GM19238 (cell line): ENCODE measurements around the gene MLLT1.

Source experiments
- DNase-seq: peaks from one replicate; pipeline ENCODE4 v3.0.0; 2011; ENCODE audit warnings: low spot score; ENCODE audit not compliant: insufficient read length

The MLLT1 gene

DNA sequence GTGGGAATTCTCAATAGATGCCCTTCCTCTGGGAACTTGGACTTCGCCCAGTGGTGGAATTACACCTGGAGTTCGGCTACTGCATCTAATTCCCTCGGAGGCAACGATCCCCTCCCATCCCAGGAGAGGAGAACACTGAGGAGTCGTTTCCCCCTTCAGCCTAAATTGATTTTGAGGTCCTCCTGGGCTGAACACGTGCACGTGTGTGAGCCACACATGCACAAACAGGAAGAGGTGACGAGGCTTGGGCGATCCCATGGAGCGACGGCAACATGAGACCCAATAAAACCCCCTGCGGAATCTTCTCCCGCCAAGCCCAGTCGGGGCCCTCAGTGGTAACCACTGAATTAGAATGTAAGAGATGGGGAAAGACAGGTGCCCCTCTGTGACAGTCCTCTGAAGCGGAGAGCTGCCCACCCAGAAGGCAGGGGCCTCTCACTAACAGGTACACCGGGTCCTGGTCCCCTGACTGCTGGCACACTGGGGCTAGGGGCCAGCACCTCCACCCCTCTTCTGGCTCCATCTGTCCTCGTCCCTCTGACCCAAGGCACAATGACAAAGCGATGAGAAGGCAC is 4.5 kb downstream of the MLLT1 start:
- no peak for DNase-seq

DNA sequence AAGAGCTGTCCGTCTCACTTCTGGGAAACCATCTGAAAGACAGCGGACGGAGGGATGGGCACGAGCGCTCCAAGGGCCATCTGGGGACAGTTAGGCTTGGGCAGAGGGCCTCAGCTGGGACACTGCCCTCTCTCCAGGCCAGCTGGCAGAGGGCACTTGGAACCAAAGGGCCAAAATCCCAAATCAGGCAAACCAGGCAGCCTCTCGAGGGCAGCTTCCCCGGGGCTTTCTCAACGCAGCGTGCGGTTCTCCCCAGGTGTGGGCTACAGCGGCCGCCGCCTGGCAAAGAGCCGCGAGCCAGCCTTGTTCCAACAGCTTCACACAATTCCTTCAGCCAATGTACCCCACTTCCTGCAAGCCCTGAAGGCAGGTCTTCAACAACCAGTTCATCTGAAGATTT is 5.0 kb downstream of the MLLT1 start:
- DNase-seq: no peak

DNA sequence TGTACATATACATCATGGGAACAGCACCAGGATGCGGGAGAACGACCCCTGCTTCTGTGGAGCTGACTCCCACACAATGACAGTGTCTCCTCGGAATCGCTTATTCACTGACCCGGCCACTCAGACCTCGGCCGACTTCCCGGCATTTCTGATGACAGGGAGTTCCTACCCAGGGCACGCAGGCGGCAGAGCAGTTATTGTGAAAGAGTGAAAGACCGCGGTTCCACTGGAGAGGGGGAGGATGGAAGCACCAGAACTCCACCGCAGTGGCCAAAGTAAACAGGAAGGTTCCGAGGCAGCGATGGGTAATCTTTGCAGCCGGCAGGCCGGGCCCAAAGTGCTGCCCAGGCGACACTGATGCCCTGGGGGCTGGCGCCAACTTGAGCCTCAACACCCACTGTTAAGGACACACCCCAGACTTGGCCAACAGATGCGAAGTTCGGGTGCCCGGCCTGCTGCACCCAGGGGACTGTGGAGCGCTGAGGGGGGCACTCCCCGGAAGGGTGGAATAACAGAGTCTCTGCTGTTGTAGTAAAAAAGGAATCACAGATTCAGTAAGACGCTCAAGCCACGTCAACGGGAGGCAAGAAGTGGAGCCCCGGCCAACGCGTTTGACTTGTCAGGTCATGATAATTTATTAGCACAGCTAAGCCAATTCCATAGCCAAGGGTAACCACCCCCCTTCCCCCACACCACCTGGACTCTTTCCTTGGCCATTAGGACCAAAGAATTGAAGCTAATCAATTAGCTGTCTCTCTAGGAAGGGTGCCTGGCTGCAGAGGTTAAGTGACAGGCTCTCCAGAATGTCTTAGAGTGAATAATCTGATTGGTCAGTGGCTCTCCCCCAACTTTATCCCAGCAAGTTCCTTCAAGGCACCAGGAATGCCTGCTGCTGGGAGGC is 5.8 kb downstream of the MLLT1 start:
- no peak for DNase-seq

DNA sequence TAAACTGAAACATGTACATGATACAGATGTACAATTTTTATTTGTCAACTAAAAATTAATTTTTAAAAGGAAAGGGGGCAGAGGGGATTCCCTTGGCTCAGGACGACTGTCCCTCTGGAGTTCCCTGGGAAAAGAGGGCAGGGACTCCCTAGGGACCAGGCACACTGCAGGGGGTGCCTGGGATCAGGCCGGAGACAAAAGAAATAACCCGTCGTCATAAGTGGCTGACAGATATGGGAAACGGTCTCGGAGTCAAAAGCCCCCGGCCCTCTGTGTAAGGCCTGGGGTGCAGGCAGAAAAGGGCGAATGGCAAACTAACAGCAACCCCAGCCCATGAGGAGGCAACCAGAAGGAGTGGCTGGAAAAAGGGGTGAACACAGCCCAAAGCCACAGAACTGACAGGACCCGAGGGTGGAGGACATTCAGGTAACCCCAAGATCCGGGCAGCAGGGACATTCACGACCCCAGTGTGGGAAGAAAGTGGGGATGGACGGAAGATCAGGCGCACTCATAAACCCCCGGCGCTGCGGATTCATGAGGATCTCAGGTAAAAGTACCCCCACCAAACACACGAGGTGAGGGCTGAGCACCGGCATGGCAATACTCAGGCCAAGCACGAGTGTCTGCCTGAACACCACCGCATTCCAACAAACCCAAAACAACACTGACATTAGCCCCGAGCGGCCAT is 6.7 kb downstream of the MLLT1 start:
- DNase-seq: no peak

DNA sequence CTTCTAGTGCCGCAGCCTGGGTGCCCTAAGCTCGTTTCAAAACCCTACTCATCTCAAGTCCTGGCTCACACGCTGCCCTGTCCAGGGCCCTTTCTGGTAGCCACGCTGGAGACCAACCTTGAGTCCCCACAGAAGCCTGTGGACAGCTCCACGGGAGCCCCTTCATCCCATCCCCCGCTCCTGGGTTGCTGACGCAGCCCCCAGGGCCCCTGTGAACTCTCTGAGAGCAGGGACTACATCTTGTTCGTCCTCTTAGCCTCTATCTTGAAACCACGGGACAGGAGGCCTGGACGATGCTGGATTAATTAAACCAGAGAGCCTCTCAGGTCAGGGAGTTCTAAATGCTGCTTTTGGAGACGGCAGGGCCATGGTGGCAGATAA is 7.4 kb downstream of the MLLT1 start:
- no peak for DNase-seq

DNA sequence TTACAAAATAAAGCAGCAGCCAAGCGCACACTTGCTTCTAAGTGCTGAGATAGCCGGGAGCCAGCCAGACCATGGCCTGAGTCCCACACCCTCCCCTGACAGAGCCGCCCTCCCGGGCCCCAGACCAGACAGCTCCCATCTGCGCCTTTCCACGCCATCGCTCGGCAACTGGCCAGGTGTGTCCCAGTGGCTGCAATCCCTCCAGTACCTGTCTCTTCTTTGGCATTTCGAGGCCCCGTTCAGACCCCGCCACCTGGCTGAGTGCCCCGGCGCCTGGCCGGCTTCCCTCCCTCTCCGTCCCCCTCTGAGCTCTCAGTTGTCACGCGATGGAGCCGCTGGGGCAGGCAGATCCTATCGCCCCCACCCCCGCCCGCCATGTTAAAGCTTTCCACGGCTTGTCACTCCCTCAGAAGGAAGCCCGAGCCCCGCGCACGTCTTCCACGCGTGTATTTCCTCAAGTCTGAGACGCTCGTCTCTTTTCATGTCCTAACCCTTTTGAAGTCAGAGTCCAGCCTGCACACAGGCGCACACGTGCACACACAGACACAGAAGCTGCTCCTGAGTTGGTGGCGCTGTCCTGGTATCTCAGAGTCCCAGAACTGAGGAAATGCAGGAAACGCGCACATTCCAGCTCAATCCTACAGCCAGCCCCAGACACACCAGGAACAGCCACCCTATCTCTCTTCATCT is 7.9 kb downstream of the MLLT1 start:
- no peak for DNase-seq

DNA sequence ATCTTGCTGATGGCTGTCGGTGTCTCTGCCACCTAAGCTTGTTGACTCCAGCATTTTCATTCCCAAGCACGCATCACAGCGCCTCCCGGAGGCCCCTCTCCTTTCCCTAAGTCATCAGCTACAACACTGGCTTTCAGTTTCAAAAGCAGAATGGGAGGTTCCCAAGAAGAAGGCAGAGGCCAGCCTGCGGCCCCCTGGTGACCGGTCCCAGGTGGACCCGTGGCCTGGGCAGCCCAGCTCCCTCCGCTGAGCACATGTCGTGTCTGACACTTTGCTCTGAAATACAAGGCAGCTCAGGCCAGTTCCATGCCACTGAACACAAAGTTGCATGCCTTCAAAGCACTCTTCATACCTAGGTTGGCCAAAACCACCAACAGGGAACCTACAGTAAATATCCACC is 8.5 kb downstream of the MLLT1 start:
- DNase-seq: no peak

DNA sequence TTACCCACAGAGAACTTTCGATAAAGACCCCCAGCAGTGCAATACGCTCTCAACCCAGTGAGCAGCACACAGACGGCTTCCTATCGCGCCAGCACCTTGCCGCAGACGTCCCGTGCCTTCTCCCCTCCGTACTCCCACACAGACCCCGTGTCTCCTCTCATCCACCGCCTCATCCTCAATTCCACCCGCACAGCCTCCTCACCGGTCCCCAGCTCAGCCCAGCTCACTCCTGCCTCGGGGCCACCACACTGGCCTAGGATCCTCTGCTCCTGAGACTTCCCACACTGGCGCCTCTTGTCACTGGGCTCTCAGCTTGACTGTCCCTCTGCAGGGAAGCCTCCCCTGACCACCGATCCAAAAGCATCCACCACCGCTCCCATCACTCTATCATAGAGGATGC is 9.0 kb downstream of the MLLT1 start:
- no peak for DNase-seq

DNA sequence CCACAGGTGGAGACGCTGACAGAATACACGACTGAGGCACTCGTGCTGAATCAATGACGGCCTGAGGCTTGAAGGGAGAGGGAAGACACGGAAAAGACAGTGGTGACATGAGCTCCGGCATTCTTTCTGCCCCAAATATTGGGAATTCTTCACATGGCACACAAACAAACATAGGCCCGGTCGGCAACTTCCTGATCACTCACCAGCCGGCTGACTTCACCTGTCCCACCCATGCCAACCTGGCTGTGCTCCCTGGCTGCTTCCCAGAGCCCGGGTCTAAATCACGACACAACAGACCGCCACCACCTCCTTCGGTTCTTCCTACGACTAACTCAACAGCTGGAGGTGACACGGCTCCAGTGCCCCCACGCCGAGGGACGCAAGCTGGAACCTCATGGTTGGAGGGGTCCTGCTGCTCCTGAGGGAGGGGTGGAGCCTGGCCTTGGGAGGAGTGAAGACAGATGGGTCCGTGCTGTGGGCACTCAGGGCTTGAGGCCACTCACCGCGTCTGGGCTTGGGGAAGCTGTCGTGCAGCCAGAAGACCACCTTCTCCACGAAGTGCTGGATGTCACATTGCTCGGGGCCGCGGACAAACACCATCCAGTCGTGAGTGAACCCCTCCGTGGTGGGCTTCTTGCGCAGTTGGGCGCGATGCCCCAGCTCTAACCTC is 9.6 kb downstream of the MLLT1 start:
- no peak for DNase-seq

DNA sequence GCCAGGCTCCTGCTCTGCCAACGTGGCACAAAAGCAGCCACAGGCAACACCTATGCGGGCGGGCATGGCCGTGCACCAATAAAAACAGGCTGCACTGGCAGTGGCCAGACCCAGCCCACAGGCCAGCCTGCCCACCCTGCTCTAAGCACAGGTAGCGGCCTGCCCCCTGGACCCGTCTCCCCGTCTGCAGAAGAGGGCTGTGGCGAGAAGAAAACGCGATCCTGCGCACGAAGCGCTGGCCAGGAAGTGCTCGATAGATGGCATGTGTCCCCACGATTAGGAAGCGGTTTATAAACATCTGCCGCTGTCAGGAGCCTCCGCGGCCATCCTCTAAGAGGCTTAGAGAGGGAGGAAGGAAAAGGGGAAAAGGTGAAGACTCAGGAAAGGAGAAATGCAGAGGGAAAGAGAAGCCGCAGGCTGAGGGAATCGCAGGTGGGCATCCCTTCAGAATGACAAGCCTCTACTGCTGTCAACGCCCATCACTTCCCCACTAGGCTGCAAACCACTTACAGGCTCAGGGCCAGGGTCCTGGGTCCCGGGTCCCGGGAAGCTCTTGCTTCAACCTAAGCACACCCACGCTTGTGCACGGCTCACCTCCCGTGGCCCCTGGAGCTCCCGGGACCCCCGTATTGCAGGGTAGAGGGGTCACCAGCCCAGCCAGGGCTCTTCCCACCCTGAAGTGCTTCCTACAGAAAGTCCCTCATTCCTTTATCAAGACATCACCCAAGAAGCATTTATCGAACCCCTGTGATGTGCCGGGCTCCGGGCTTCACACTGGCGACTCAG is 10.5 kb downstream of the MLLT1 start:
- no peak for DNase-seq

DNA sequence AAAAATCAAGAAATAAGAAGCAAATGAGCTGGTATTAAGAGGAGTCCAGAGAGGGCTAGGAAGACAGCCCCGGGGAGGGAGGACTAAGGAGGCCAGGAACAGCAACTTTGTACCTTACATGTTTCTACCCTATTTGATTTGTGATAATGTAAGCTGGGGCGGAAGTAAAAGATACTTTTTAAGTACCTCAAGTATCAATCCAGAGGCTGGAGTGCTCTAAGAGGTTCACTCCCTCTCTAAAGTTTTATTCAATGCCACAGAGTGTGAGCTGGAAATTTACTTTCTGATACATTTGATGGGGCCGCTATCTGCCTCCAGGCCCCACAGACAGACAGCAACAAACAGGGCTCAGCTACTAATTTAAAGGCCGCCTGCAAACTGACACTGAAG is 11.4 kb downstream of the MLLT1 start:
- no peak for DNase-seq

DNA sequence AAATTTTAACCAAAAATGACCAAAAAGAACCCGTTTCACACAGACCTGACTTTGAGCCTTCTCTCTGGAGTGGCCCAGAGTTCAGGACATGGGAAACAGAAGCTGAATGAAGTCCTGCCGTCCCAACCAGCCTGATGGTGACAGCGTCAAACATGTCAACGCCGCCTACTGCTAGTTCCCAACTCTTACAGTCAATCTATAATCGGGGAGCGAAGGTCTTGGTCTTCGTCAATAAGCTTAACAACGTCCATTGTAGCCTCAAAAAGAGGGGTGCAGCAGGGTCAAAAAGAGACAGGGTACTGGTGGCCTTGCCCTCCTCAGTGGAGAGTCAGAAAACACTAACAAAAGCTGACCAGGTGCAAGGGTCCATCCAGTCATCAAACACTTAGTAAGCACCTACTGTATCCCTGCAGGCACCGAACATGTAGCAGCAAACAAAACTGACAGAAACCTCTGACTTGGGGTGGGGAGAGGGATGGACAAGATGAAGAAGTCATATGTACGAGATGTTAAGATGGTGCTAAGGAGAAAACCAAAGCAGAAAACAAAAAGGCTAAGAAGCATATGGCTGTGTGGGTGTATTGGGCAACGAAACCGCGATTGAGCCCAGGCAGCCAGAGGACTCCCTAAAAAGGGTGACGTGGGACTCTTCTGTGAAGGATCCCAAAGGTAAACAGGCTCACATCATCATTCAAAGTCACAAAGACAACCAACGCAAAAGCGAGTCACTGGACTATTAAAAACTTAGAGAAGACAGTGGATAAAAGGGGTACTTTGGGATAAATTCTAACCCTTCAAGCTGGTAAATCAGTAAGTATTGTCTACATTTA is 12.0 kb downstream of the MLLT1 start:
- DNase-seq: no peak

DNA sequence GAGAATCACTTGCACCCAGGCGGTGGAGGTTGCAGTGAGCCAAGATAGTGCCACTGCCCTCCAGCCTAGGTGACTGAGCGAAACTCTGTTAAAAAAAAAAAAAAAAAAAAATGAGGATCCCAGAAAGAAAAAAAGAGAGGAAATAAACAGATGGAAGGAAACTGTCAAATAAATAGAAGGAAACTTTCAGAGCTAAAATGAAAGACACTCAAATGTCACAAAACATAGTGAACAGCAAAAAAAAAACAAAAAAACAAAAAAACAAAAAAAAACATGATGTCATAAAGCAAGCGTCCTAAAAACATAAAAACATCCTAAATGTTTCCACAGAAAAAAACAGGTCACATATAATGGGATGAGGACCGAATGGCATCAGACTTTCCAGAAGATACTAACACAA is 15.0 kb downstream of the MLLT1 start:
- DNase-seq: no peak

DNA sequence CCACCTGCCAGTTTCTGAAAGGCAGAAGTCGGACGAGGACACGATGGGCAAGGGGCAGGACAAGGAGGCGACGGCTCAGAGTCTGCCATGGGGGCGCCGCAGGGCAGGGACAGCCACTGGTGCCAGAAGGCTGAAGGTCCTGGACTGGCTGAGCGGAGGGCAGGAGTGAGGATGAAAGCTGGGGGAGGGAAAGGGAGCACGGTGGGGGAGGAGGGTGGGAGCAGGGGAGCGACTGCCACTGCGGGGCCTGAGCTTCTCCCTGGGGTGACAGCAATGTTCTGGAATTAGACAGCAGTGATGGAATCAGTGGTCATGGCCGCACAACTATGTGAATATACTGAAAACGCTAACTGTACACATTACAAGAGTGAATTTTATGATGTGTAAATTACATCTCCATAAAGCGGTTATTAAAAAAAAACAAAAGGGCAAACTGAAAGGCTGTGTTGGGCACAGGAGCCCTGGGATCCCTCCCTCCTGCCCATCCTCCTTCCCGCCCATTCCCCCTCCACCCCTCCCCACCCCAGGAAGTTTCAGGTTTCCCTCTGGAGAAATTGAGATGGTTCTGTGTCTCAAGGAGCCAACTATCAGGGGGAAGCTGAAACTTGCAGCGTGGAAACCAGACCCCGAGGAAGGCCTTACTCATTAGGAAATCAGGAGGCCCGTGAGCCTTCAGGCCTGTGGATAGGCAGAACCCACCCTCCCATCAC is 15.9 kb downstream of the MLLT1 start:
- no peak for DNase-seq

DNA sequence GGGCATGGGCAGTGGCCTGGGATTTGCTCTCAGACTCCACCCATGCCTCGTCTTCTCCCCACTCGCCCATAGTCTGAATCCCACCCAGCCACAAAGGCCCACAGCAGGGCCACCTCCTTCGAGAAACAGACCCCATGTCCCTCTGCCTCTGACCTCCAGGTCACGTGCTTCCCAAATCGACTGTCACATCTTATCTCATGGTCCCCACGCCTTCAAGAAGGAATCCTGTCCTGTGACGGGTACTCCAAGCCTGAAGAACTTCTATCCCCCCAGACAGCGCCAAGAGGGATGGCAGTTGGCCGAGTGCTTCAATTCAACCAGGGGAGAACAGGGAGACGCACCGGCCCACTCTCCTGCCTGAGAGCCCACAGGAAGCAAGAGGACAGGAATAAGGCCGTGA is 16.5 kb downstream of the MLLT1 start:
- no peak for DNase-seq

DNA sequence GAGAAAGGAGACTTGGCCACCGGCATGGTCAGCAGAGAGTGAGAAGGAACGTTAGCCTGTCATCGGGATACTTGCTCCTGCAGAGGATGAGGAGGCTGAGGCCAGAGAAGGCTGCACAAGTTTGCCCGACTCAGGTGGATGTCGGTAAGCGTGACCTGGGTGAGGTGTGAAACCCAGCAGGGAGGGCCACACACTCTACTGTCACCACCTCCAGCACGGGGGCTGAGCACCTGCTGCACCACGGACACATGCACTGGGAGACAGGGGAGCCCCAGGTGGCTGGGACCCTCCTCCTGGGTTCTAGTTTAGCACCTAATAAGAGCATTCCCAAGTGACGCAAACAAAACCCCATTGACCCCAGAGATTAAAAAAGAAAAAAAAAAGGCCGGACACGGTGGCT is 17.3 kb downstream of the MLLT1 start:
- no peak for DNase-seq

DNA sequence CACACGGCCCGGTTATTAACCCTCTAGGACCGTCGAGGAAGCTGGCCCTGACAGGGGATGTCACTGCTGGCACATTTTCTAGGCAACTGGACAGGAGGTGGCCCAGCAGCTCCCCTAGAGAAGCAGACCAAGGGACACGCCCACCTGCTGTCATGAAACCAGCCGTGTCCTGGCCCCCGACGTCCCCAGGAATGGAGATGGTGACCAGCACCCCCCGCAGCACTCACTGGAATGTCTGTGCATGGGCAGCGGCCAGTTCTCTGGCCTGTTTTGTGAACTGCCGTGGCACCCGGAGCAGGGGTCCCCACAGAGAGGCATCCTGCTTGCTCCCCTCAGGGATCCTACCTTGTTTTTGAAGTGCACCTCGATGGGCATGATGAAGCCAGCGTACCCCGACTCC is 17.9 kb downstream of the MLLT1 start:
- DNase-seq: no peak

DNA sequence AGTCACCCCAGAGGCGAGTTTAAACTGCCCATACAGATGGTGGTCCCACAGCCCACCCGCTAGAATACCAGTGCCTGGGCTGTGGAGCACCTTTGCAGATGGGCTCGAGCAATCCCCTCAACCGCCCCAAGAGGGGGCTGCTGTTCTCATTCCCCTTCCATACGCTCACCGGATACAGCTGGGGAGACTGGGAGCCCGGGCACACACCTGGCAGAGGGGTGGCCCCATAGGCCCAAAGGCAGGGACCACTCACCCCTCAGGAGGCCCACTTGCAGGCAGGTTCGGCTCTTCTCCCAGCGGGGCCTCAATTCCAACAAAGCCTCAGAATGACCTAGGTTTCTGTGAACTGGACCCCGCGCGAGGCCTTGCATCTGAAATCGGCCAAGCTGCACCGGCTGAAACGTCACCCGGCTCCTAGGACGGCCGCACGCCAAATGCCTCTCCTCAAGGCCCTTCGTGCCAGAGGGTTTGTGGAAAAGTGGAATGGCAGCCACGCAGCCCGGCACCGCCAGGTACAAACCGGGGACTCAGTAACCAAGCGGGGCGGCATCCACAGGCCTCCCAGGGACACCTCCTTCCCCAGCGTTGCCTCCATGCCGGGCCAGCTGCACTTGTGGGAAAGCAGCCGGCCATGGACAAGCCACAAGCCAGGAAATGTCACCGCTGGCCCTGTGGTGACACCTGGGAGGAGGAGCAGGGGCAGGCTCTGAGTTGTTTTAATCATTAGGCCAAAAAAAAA is 18.7 kb downstream of the MLLT1 start:
- DNase-seq: no peak

DNA sequence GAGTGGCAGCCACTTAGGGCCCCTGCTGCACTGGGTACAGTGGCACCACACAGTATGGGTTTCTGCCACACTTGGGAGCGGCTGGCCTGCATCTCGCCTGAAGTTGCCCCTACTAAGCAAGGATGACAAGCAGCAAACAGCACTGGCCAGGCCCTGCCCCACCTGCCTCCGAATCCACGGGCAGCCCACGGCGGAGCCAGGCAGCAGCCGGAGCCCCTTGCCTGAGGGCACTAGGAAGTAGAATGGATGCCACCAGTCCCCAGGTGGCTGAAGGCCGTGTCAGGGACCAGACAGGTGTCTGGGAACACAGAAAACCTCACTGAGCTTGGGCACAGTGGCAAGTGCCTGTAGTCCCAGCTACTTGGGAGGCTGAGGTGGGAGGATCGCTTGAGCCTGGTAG is 19.4 kb downstream of the MLLT1 start:
- DNase-seq: no peak
